GM12801 (cell line): Measurements from ENCODE around the gene FNTB.
A peak's percentile ranks its signal among the peaks of the same experiment; 100 is the strongest.

Experiments
- TF ChIP-seq, protein P1 (sequence below): IDR thresholded peaks from one replicate; pipeline ENCODE4 v1.5.1; 2011; ENCODE audit warnings: control low read depth; ENCODE audit not compliant: insufficient read length; ENCODE audit errors: extremely low read depth

Gene FNTB, protein sequence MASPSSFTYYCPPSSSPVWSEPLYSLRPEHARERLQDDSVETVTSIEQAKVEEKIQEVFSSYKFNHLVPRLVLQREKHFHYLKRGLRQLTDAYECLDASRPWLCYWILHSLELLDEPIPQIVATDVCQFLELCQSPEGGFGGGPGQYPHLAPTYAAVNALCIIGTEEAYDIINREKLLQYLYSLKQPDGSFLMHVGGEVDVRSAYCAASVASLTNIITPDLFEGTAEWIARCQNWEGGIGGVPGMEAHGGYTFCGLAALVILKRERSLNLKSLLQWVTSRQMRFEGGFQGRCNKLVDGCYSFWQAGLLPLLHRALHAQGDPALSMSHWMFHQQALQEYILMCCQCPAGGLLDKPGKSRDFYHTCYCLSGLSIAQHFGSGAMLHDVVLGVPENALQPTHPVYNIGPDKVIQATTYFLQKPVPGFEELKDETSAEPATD

DNA sequence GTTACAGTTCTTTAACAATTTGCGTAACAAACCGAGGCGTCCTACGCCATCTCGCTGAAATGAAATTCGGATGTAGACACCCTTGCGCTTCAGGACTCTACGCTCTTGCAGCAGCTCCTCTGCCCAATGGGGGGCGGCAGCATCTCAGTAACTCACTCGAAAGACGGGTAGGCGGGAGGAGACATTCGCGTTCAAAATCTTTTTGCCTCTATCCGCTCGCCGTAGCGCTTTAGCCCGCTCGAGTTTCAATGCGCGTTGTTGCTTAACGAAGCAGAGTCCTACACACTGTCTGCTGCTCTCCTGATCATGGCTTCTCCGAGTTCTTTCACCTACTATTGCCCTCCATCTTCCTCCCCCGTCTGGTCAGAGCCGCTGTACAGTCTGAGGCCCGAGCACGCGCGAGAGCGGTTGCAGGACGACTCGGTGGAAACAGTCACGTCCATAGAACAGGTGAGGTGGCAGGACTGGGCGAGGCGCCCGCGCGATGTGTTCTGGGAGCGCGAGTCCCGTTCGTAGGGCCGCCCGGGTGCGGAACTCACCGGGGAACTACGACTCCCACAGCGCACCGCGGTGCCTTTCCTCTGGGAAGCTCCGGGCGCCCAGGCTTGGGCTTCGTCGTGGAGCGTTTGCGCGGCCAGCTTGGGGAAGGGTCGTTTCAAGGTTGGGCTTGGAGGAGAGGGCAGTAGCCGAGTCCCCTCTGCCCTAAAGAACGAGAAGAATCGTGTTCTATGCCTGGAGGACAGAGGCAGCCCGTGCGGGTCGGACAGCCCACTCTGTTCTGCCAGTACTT lies at the start of gene FNTB:
TSS of gene FNTB (plus strand) at position 248 of the 790 bp plus-strand sequence. CDS start at position 307, 59 bp downstream.
- TF ChIP-seq, protein P1, sequence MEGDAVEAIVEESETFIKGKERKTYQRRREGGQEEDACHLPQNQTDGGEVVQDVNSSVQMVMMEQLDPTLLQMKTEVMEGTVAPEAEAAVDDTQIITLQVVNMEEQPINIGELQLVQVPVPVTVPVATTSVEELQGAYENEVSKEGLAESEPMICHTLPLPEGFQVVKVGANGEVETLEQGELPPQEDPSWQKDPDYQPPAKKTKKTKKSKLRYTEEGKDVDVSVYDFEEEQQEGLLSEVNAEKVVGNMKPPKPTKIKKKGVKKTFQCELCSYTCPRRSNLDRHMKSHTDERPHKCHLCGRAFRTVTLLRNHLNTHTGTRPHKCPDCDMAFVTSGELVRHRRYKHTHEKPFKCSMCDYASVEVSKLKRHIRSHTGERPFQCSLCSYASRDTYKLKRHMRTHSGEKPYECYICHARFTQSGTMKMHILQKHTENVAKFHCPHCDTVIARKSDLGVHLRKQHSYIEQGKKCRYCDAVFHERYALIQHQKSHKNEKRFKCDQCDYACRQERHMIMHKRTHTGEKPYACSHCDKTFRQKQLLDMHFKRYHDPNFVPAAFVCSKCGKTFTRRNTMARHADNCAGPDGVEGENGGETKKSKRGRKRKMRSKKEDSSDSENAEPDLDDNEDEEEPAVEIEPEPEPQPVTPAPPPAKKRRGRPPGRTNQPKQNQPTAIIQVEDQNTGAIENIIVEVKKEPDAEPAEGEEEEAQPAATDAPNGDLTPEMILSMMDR, result peak; percentile 91

DNA sequence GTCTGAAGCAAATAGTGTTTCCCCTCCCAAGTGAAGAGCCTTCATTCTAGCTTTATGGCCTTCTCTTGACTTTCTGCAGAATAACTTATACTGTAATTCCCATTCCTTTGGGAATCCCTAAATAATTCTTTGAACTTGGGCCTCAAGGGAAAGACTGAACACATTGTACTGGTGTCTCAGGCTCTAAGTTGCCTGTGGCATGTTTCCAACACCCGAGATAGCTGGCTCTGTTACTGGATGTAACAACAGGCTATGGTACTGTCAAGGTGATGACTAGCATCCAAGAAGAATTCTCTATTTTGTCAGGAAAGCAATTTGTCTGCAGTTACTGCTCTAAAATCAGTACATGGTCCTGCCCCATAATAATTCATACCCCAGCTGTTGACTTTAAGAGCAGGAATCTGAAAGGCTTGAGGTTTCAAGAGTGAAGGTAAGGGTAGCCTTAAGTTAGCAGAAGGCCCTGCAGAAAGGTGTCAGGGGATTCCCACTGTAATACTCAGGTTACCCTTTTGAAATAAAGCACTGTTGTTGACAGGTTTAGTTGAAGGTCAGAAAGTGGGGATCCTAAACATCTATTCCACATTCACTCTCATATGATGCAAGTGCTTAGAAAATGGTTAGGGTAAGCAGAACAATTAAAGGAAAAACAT lies 49.4 kb upstream of the FNTB start:
- TF ChIP-seq, protein P1, result no peak

DNA sequence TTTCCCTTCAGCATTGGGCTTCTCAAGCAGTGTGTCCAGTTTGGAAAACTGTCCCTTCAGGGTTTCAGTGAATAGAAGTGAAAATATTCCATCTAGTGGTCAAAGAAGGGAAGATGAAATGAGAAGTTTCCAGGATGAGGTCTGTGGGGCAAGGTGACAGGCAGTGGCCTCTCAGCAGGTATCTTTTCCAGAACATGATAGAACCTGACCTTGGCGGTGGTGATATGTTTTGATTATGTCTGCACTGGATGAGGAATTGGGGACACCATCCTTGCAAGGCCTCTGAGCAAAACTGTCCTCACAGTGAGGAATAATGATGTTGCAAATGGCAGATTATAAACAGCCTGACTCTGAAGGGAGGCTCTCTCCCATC lies 48.9 kb upstream of the FNTB start:
- TF ChIP-seq, protein P1, result no peak

DNA sequence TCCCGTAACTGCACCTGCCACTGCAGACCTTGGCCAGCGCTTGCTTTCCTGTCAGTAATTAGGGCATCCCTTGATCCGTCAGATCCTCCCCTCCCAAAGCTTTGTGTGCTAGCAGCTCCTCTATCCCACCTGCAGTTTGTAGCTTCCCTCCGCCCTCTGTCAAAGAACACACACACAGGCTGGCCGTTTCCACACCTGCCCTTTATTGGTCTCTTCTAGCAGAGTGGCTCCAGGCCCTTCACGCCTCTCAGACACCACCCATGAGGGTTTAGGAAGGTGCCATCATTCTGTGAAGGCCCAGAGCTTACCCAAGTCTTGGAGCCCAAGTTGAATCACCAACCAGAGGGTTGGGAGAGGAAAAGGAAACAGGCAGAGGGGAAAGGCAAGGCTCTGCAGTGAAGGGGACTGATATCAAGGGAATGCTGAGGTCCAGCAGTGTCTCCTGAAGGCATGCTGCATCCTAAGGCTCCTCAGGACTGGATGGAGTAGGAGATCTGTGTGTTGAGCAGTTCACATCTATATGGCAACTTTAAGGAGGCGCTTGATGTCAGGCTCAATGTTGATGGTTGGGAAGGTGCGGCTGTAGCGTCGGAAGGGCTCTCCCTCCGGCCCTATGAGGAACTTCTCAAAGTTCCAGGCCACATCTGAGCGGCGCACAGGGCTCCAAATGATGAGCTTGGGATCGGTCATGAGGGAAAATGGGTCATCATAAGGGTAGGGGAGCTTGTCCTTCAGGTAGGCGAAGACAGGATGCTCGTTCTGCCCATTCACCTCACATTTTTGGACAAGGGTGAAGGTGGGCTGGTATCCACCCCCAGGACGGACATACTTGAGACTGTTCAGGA lies 47.5 kb upstream of the FNTB start:
- TF ChIP-seq, protein P1, result no peak

DNA sequence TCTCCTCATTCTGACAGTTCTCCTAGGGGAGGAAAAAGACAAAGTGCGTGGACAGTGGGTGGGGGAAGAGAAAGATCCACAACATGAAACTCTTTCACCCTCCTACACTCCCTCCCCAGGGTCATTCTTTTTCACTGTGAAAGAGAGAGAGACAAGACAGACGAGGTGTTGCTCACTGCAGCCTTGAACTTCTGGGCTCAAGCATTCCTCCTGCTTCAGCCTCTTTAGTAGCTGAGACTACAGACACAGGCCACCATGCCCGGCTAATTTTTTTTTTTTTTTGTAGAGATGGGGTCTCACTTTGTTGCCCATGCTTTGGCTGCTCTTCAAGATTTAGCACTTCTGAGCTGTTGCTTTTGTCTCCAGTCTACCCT lies 46.9 kb upstream of the FNTB start:
- TF ChIP-seq, protein P1, result no peak

DNA sequence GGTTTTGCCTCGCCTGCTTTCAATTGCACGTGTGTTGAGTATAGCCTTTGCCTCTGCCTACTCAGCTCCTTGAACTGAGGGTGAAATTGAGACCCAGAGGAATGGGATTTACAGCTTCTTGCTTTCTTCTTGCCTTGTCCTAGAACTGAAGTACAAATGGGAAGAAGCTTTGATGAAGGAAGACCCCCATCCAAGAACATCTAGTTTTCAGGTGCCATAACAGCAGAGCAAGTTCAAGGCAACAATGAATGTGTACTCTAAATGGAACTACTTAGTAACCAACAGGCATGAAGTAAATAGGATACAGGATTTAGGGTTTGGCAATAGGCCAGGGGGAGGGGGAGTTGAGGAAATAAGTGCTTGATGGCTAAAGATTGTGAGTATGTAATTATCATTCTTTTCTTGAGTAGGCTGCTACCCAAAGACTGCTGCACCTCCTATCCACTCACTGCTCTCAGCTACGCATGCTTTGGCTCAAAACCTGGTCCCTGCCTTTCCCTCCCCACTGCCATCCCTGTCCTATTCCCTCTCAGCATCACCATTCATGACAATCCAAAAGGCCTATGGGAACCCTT lies 46.3 kb upstream of the FNTB start:
- TF ChIP-seq, protein P1, result no peak
